ENCODE data around the gene VWA5B2.

DNA sequence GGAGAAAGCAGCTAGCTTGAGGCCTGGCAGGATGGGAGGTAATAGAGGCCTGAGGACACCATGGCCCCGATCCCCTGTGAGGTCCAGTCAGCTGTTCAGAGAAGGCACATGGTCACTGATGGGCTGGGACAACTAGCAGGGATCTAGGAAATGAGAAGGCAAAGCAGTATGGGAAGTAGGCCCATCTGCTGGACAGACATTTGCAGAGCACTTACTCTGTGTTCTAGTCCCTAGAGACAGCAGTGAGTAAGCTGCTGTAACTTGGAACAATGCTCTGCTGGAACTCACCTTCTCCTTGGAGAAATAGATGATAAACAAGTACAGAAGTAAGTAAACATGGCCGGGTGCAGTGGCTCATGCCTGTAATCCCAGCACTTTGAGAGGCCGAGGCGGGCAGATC, 53.6 kb downstream of the VWA5B2 start:
- TF ChIP-seq POLR2A (IDR thresholded peaks at IDR 0.05) (no peak), POLR2AphosphoS5 (IDR thresholded peaks at IDR 0.05) (no peak), EP300 (IDR thresholded peaks at IDR 0.05) (no peak)
- TF ChIP-seq, protein P1, sequence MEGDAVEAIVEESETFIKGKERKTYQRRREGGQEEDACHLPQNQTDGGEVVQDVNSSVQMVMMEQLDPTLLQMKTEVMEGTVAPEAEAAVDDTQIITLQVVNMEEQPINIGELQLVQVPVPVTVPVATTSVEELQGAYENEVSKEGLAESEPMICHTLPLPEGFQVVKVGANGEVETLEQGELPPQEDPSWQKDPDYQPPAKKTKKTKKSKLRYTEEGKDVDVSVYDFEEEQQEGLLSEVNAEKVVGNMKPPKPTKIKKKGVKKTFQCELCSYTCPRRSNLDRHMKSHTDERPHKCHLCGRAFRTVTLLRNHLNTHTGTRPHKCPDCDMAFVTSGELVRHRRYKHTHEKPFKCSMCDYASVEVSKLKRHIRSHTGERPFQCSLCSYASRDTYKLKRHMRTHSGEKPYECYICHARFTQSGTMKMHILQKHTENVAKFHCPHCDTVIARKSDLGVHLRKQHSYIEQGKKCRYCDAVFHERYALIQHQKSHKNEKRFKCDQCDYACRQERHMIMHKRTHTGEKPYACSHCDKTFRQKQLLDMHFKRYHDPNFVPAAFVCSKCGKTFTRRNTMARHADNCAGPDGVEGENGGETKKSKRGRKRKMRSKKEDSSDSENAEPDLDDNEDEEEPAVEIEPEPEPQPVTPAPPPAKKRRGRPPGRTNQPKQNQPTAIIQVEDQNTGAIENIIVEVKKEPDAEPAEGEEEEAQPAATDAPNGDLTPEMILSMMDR (IDR thresholded peaks at IDR 0.05), result no peak
